ENCODE data around the gene BMP2. TPM values are rescaled to one million over a fixed set of nuclear protein-coding genes. Genes with fewer than 3 reads are reported as not detected.

The BMP2 gene
- 19.4 TPM for polyA plus RNA-seq (ENCODE audit: insufficient read length)
- long read RNA-seq, donor 1, transcript BMP2-201 (3 exons, 3,601 nt), result major isoform, 19 of 40 reads
- long read RNA-seq, donor 1, partial matches to known transcripts, result 21 of 40 reads
- long read RNA-seq, donor 1, other reads (novel, unspliced or antisense), result 0 of 40 reads
- long read RNA-seq, donor 2, transcript BMP2-201 (3 exons, 3,601 nt), result major isoform, 5 of 26 reads
- long read RNA-seq, donor 2, partial matches to known transcripts, result 21 of 26 reads
- long read RNA-seq, donor 2, other reads (novel, unspliced or antisense), result 0 of 26 reads
- long read RNA-seq, donor 3, transcript BMP2-201 (3 exons, 3,601 nt), result major isoform, 10 of 10 reads
- long read RNA-seq, donor 3, partial matches to known transcripts, result 0 of 10 reads
- long read RNA-seq, donor 3, other reads (novel, unspliced or antisense), result 0 of 10 reads
- long read RNA-seq, donor 4, result 0 reads
- long read RNA-seq, donor 5, transcript BMP2-201 (3 exons, 3,601 nt), result major isoform, 18 of 18 reads
- long read RNA-seq, donor 5, partial matches to known transcripts, result 0 of 18 reads
- long read RNA-seq, donor 5, other reads (novel, unspliced or antisense), result 0 of 18 reads
- long read RNA-seq, donor 6, transcript BMP2-201 (3 exons, 3,601 nt), result major isoform, 11 of 16 reads
- long read RNA-seq, donor 6, partial matches to known transcripts, result 5 of 16 reads
- long read RNA-seq, donor 6, other reads (novel, unspliced or antisense), result 0 of 16 reads
- long read RNA-seq, donor 7, transcript BMP2-201 (3 exons, 3,601 nt), result major isoform, 8 of 15 reads
- long read RNA-seq, donor 7, partial matches to known transcripts, result 7 of 15 reads
- long read RNA-seq, donor 7, other reads (novel, unspliced or antisense), result 0 of 15 reads
- long read RNA-seq, donor 8, partial matches to known transcripts, result 0 of 2 reads
- long read RNA-seq, donor 8, other reads (novel, unspliced or antisense), result 0 of 2 reads

DNA sequence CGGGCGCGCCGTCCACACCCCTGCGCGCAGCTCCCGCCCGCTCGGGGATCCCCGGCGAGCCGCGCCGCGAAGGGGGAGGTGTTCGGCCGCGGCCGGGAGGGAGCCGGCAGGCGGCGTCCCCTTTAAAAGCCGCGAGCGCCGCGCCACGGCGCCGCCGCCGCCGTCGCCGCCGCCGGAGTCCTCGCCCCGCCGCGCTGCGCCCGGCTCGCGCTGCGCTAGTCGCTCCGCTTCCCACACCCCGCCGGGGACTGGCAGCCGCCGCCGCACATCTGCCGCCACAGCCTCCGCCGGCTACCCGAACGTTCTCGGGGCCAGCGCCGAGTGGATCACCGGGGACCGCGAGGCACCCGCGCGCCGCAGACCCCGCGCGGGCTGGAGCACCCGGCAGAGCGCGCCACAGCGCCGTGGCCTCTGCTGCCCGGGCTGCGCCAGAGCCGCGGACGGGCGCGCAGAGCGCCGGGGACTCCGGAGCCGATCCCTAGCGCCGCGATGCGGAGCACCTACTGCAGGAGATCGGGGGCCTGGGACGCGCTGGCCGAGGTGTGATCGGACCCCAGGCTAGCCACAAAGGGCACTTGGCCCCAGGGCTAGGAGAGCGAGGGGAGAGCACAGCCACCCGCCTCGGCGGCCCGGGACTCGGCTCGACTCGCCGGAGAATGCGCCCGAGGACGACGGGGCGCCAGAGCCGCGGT, at the start of gene BMP2:
TSS of gene BMP2 (plus strand) at position 151 of the 692 bp plus-strand sequence. CDS start 2,441 bp downstream, outside the sequence.
- DNase-seq, result peak; percentile 46

DNA sequence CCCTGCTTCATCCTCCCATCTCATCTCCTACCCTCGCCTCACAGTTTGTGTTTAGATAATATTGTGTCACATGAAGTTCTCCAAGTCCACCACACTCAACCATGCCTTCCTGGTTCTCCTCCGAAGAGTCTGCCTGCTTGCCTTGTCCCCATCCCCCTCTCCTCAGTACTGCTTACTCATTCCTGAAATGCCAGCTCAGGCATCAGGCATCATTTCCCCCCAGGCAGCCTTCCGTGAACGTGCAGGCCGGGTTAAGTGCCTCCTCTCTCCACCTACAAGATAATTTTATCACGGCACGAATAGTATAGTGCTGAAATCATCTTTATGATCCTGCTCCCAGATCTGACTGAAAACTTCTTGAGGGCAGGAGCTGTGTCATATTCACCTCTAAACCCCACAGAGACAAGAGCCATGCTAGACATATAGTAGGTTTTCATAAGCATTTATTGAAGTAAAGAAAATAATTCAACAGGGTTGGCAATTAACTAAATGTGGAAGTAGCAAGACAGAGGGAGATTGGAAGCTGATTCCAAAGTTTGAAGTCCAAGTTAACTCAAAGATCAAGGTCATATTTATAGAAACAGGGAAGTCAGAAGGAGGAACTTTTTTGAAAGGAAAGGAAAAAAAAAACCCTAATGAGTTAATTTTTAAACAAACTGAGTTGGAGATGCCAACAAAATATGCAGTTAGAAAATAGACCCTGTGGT, 48.7 kb upstream of the BMP2 start:
- no peak for DNase-seq

DNA sequence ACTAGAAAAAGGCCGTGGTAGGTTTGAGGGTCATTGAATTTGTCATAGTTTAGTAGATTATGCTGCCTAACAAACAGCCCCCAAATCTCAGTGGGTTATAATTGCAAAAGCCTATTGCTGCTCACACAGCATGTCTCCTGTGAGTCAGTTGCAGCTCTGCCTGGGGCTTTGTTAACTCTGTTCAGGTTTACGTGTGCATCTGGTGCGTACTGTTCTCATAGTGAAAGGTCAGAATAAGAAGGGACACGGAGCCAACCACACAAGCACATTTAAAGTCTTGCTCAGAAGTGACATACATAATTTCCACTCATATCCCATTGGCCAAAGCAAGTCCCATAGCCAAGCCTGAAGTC, 48.1 kb upstream of the BMP2 start:
- no peak for DNase-seq

DNA sequence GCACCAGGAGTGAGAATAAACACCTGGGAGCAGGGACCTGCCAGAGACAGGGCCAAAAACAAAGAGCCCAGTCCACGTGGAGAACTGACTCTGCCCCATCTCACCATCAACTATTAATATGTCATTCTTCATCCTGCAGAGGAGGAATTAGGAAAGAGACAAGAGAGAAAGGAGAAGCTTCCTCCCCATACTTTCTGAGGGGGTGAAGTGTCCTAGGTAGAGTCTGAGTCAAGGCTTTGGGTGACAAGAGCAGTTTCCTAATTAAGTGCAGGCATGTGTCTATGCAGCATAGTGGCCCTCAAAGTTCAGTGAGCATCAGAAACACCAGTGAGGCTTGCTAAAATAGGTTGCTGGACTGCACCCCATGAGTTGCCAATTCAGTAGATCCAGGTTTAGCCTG, 40.7 kb upstream of the BMP2 start:
- DNase-seq, result no peak

DNA sequence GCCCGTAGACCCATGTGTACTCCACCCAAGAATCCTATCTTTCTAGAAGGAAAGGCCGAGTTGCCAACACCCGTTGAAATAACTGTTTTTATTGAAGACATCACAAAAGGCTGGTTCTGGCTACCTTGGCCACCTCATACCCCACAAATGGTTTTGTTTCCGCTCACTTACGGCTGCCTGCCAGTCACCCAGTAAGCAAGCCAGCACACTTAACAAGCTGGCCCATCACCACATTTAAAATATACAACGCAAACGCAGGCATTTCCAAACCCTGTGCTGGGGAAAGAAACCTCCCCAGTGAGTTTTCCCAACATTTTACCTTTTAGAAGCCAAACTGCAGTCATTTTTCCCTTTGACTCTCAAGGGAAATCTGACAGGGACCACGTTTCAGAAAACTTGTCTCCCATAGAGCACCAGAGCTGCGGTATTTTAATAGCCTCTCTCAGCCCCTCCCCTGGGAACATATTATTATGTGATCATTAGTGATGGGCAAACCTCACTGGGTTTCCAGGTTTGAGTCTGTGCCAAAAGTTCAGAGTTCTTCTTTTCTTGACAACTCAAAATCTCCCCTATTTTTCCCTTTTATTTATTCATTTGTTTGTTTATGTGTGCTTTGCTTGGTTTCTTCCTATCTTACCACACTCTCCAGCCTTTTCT, 36.7 kb upstream of the BMP2 start:
- DNase-seq, result no peak

DNA sequence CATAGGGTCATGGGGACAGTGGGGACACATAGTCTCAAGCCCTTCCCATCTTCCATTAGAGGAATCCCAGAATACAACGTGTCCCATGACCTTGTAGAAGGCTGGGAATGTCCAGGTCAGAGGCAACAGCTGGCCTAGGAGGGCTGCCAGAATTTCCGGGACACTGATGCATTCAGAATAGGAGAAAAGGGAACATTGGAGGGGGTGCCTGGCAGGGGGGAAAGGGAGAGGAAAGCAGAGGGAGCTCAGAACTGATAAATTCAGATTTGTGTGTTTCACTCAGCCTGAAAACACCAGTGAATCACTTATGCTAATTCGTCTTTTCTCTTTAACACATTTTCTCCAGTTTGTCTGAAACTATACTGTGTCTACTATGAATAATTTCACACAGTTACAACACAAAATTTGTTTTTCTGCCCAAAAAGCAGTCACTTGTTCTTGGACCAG, 35.5 kb upstream of the BMP2 start:
- no peak for DNase-seq

DNA sequence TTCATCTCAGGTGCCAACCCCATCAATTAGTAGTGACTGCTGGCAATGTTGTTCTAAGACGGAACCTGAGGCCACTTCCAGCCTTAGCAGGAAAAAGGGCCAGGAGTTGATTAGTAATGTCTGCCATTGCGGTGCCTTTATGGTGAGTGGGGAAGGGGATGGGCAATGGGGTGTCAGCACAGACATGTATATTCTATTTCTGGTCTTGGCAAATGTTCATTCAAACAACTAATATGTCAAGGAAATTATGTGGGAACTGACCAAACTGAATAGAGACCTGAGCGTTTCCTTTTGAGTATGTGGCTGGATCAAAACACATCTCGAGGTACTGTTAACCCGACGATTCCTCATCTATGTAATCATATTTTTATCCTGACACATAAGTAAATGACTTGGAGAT, 34.6 kb upstream of the BMP2 start:
- no peak for DNase-seq

DNA sequence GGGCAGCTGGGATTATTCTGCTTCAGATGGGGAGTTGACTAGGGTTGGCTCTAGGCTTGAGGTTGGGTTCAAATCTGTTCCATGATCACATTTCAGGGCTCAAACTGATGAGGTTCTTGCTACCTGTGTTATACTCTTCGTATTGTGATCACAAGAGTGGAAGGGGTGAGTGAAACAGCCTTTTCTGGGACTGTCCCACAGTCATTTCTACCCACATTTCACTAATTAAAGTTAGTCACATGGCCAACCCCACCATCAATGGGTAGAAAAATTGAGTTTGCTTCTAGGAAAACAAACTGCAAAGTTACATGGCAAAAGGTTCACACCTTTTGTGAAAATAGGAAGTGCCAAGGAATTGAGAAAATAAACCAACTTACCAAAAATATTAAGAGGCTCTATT, 33.5 kb upstream of the BMP2 start:
- no peak for DNase-seq

DNA sequence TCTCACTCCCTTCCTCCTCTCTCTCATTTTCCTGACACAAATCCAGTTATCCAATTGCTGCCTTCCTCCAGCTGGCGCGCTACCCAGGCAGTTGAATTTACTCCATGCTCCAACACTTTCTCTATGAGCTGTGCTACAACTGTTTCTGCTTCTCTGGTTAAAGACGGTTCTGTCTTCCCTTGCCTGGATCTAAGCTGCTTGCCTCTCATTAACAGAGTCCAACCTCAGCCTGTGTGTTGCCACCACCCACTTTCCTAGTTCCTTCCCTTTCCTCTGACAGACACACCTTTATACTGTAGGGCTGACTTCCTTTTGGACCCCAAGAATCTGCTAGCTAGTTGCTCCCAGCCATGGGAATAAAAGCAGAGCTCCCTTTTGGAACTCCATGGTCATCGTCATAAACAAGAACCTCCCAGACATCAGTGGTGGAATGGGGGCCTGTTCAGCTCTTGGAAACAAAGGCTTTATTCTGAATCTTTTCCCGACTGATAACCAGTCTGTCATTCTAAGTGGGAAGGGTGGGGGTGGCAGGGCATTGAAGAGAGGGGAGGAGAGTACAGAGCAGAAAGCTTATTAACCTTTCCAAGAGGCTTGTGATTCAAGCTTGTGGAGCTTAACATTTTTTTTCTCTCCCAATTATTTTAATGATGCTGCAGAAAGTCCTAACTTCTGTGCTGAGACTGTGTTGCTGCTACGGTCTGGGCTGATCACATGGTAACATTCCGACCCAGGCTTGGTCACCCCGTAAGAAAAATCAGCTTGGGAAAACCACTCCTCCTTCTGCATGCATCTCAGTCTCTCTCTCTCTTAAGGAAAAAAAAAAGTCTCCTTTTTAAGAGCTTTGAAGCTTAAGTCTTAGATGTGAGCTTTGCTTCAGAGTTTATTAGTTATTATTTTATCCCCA, 31.3 kb upstream of the BMP2 start:
- DNase-seq, result no peak

DNA sequence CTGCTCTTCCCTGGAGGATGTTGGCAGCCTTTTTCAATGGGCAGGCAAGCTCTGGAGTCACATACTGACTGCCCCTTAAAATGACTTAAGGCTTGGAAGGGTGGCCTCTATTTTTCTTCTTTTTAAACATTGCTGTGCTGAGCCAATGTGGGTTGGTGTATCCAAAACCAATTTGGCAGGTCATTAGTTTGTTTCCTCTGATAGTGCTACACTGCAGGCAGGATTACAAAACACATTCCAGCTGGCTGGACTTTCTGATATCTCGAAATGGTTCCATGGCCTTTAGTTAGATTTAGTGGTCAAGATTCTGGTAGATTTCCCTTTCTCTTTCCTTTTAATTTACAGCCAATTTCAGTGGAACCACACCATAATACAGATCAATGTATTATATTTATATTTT, 28.1 kb upstream of the BMP2 start:
- no peak for DNase-seq

DNA sequence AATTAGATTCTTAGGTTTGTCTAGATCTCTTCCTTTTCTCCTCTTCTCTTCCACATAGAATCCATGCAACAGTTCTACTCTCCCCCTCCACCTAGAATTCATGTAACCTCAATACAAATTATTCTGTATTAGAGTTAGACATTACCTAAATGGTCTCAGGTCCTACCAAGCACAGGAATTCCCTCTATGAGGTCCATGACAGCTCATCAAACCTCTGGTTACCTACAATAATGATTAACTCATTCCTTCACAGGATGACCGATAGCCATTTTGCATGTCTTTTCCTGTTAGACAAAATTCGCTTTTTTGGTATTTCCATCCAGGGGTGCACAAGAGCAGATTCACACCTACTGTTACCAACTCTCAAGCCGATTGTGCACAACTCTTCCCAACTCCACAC, 27.4 kb upstream of the BMP2 start:
- DNase-seq, result no peak

DNA sequence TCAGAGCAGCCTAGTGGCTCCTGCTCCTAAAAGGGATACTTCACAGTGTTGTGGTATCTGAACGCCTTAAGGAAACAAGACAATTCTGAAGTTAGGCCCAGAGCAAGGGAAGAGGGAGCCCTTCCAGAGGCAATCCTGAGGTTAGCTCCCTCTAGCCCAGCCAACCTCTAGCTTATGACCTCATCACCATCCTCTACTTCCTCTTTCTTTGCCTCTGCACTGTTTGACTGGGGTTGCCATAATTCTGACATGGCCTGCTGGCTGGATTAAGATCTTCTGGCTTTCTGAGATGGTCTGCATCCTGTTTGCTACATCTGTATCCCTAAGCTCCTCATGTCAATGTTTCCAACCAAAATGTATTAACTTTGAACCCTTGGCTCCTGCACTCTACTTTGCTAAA, 23.3 kb upstream of the BMP2 start:
- no peak for DNase-seq

DNA sequence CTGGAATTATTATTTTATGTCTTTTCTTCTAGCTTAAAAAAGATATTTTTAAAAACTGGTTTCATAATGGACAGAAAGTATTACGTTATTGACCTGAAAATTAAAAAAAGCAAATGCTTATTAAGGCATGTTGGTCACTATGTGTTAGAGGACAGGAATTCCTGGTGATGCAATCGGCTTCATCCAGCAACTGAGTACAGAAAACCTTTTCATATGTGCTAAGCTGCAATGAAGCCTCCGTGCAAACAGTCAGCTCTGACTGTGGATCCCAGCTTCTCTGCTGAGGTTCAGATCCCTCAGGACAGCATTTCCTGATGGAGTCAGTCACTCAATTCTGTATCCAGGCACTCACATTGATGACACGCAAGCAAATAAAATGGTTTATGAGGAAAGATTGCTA, 22.7 kb upstream of the BMP2 start:
- DNase-seq, result no peak

DNA sequence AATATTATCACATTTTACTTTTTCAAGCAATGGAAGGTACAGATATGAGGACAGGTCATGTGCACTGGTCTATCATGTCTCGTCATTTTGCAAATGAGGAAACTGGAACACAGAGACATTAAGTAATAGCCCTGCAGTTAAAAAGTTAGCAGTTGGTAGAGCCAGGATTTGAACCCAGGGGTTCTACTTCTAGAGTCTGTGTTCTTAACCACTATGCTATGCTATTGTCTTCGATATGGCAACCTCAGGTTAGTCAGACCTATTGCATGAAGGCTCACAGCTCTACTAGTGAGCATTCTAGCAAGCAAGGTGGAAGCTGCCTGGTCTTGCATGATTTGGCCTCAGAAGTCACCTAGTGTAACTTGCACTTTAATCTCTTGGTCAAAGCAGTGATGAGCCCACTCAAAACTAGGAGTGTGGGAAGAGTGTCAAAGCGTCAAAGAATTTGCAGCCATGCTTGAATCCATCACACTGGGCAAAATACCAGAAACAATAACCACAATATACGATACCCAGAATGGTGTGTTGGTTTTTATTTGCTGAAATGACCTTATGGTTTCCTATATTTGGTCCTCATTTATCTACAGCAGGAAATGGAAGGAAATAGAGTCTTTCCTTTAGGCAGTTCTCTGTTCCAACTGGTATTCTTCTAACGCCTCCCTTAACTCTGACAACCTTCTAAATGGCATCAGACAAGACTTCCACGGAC, 20.4 kb upstream of the BMP2 start:
- no peak for DNase-seq

DNA sequence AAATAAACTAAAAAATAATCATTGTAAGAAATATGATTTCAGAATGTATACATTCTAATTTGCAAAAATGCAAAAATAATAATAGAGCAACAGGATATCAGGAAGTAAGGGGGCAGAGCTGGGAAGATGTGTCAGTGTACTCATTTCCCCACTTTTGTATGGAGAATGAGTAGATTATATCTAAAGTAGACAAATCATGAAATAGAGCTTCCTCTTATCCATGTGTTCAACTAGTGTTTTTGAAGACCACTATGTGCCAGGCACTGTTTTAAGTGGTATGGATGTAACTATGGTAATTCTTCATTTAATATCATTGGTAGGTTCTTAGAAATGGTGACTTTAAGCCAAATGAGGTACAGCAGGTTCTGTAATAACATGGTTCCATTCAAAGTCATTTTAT, 17.0 kb upstream of the BMP2 start:
- DNase-seq, result no peak

DNA sequence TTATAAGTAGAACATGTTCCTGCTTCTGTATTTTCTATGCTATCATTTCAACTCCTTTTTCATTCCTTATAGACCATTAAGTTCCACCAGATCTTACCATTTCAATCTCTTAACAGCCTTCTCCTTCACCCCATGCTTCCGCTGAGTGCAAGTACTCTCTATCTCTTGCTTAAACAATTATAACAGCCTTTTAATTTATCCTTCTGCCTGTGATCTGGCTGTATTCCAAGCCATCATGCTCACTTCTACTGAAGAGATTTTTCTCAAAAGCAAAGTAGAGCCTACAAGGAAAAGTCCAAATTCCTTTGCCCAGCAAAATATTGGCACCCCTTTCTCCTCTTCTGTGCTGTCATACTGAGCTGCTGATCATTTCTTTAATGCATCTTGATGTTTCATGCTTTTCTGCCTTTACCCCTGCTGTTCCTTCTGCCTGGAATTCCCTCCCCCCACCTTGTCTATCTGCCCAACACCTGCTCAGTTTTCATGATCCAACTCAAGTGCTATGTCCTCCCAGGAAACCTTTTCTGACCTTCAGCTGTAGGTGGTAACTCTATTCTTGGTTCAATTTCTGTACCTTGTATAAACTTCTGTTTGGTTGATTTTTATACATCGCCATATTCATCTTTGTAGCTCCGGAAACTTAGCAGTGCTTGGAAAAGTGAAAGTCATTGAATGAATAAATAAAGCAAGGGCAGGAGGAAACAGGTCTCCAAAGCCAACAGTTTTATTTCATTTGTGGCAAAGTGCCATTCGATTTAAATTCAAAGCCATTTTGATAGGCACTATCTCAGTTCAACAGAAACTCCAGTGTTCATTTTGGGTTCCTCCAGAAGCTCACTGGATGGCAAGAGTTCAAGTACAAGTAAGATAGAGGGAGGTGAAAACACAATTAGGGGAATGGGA, 10.5 kb upstream of the BMP2 start:
- no peak for DNase-seq

DNA sequence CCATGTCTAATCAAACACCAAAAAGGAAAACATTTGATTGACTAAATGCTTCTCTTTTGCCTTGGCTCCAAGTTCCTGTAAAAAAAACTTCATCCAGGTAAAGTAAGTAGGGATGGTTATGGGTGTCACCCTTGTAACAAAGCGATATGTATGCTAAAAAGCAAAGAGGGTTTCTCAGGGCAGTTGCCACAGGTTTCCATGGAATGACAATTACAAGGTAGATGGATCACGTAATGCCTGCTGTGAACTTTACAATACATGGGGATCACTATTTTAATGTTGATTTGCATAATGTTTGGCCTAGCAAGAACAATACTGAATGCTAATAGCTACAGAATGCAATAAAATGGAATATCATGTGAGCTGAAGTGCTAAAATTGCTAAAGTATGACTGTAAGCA, 2.9 kb upstream of the BMP2 start:
- no peak for DNase-seq

DNA sequence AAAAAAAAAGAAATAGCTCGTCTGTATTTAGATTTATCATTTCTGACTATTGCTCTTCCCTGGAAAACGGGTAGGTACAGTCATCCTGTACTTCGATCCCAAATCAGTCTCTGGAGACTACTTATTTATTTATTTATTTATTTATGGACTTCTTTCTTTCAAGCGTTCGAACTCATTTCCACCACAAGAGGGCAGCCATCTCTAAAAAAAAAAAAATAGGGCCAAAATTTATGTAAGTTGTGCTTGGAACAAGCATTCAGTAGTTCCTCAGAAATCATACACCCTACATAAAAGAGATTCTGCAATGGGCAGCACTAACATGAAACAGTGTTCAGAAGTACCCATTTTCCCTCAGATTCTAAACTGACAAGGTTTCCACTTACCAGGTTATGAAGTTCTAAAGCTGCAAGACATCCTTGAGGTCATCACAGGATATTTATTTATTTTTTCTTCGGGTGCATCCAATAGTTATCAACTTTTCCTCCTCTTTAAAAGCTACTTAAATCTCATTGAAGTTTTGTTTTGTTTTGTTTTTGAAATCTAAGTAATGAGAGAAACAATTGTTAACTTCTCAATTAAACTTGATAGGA, 1.9 kb upstream of the BMP2 start:
- peak; percentile 75 for DNase-seq

Data from left kidney (tissue), 8 donors.